GM23338 (cell line): ENCODE data around the gene PYGO2. TPM values are rescaled to one million over a fixed set of nuclear protein-coding genes. Genes with fewer than 3 reads are reported as not detected.

ENCODE experiments used
- ATAC-seq: fragments of 200-7000 bp; cut with Tn5 transposase; 3 replicates; pipeline ENCODE4 v1.9.1; 2020
- DNase-seq: peaks from one replicate; pipeline ENCODE4 v3.0.0-alpha.2; 2015; ENCODE audit warnings: low spot score
- H2AFZ ChIP-seq: fragments of 200-600 bp; sonication (generic); 2 replicates; pipeline ENCODE4 v1.8.0; 2016; ENCODE audit warnings: antibody characterized with exemption, mild to moderate bottlenecking, moderate library complexity
- H3F3A ChIP-seq: fragments of 200-600 bp; sonication (generic); replicated peaks from 2 replicates; pipeline ENCODE4 v1.8.0; 2017; ENCODE audit warnings: antibody characterized with exemption, mixed run types, low read depth
- H3K27ac ChIP-seq: fragments of 200-600 bp; sonication (generic); 2 replicates; pipeline ENCODE4 v1.6.1; 2016; ENCODE audit warnings: low read depth
- H3K27me3 ChIP-seq: fragments of 200-600 bp; sonication (generic); 2 replicates; pipeline ENCODE4 v1.8.0; 2016; ENCODE audit warnings: mild to moderate bottlenecking, mixed run types, moderate library complexity; ENCODE audit not compliant: insufficient read depth
- H3K36me3 ChIP-seq: fragments of 200-600 bp; sonication (generic); 2 replicates; pipeline ENCODE4 v1.8.0; 2016; ENCODE audit warnings: mild to moderate bottlenecking; ENCODE audit not compliant: insufficient read depth
- H3K4me1 ChIP-seq: fragments of 200-600 bp; sonication (generic); 2 replicates; pipeline ENCODE4 v1.8.0; 2016; ENCODE audit warnings: mild to moderate bottlenecking, moderate library complexity; ENCODE audit not compliant: insufficient read depth
- H3K4me2 ChIP-seq: fragments of 200-600 bp; sonication (generic); 2 replicates; pipeline ENCODE4 v1.7.1; 2017; ENCODE audit warnings: mixed run types
- H3K4me3 ChIP-seq: fragments of 200-600 bp; sonication (generic); 2 replicates; pipeline ENCODE4 v1.6.1; 2016; ENCODE audit warnings: mixed run types
- H3K79me2 ChIP-seq: fragments of 200-600 bp; sonication (generic); replicated peaks from 2 replicates; pipeline ENCODE4 v1.8.0; 2017; ENCODE audit warnings: mild to moderate bottlenecking; ENCODE audit not compliant: insufficient read depth
- H3K9me2 ChIP-seq: fragments of 200-600 bp; sonication (generic); 2 replicates; pipeline ENCODE4 v1.8.0; 2017; ENCODE audit not compliant: insufficient read depth
- H4K20me1 ChIP-seq: fragments of 200-600 bp; sonication (generic); replicated peaks from 2 replicates; pipeline ENCODE4 v1.8.0; 2017; ENCODE audit warnings: mild to moderate bottlenecking; ENCODE audit not compliant: insufficient read depth
- H3K27ac Mint-ChIP-seq: 2 replicates; pipeline ENCODE4 v1.8.0; 2020; ENCODE audit warnings: inconsistent platforms, mild to moderate bottlenecking, moderate library complexity, mixed read lengths
- H3K27me3 Mint-ChIP-seq: 3 replicates; pipeline ENCODE4 v1.8.0; 2022; ENCODE audit warnings: low read depth, mild to moderate bottlenecking, moderate library complexity, mixed read lengths, inconsistent platforms; ENCODE audit not compliant: insufficient read depth, poor library complexity
- H3K36me3 Mint-ChIP-seq: 3 replicates; pipeline ENCODE4 v1.8.0; 2021; ENCODE audit warnings: low read depth, mild to moderate bottlenecking, inconsistent platforms, moderate library complexity, mixed read lengths
- H3K4me1 Mint-ChIP-seq: 3 replicates; pipeline ENCODE4 v1.8.0; 2020; ENCODE audit warnings: mild to moderate bottlenecking, inconsistent platforms, mixed read lengths
- H3K4me3 Mint-ChIP-seq: 3 replicates; pipeline ENCODE4 v1.8.0; 2021; ENCODE audit warnings: moderate library complexity, mild to moderate bottlenecking, inconsistent platforms, mixed read lengths
- H3K9me3 Mint-ChIP-seq: 3 replicates; pipeline ENCODE4 v1.8.0; 2020; ENCODE audit warnings: moderate library complexity, mild to moderate bottlenecking, inconsistent platforms, mixed read lengths
- CREB1 ChIP-seq: fragments of 250-450 bp; sonication (Bioruptor Pico); IDR thresholded peaks from 2 replicates; pipeline ENCODE4 v1.5.0; 2020; ENCODE audit warnings: low read depth, mild to moderate bottlenecking, moderate library complexity
- EZH2 ChIP-seq: fragments of 200-600 bp; sonication (generic); IDR thresholded peaks from one replicate; pipeline ENCODE4 v1.8.0; 2017; ENCODE audit warnings: antibody characterized with exemption, mild to moderate bottlenecking, low read depth; ENCODE audit not compliant: unreplicated experiment
- EZH2phosphoT487 ChIP-seq: fragments of 200-600 bp; sonication (generic); IDR thresholded peaks from one replicate; pipeline ENCODE4 v1.8.1; 2018; ENCODE audit warnings: antibody characterized with exemption; ENCODE audit not compliant: unreplicated experiment
- JUNB ChIP-seq: IDR thresholded peaks from one replicate; pipeline ENCODE4 v1.6.1; 2016; ENCODE audit warnings: antibody characterized with exemption; ENCODE audit not compliant: unreplicated experiment
- NANOG ChIP-seq: IDR thresholded peaks from 2 replicates; pipeline ENCODE4 v1.6.1; 2016; ENCODE audit warnings: antibody characterized with exemption, borderline replicate concordance
- POLR2AphosphoS5 ChIP-seq: IDR thresholded peaks from 2 replicates; pipeline ENCODE4 v1.6.1; 2016; ENCODE audit warnings: antibody characterized with exemption, low read depth
- STAT1 ChIP-seq: IDR thresholded peaks from one replicate; pipeline ENCODE4 v1.6.1; 2016; ENCODE audit warnings: antibody characterized with exemption; ENCODE audit not compliant: unreplicated experiment
- ZNF114 ChIP-seq: fragments of 250-450 bp; sonication (Bioruptor Pico); IDR thresholded peaks from 2 replicates; pipeline ENCODE4 v1.5.0; 2020; ENCODE audit warnings: mild to moderate bottlenecking, moderate library complexity
- ZNF331 ChIP-seq: fragments of 250-450 bp; sonication (Bioruptor Pico); IDR thresholded peaks from 2 replicates; pipeline ENCODE4 v1.5.0; 2020; ENCODE audit warnings: low read depth, mild to moderate bottlenecking, moderate library complexity
- polyA plus RNA-seq: library from polyadenylated mRNA; unstranded; fragments of >200 nt; fragmentation: Nextera tagmentation; extraction: Ambion mirVana; gene quantifications from 2 replicates; pipeline ENCODE4 v1.2.1, GENCODE V29; 2016
- total RNA-seq: library from RNA; depleted of rRNA; stranded (reverse); fragments of >200 nt; shearing (Covaris generic); gene quantifications from 2 replicates; pipeline ENCODE4 v1.2.3, GENCODE V29; 2014
- TF ChIP-seq, protein P1 (sequence below): fragments of 250-450 bp; sonication (Bioruptor Pico); IDR thresholded peaks from 2 replicates; pipeline ENCODE4 v1.5.0; 2020; ENCODE audit warnings: mild to moderate bottlenecking, moderate library complexity
- TF ChIP-seq, protein P2 (sequence below): IDR thresholded peaks from 2 replicates; pipeline ENCODE4 v1.6.1; 2016; ENCODE audit warnings: antibody characterized with exemption
- TF ChIP-seq, protein P3 (sequence below): IDR thresholded peaks from one replicate; pipeline ENCODE4 v1.6.1; 2018; ENCODE audit warnings: antibody characterized with exemption; ENCODE audit not compliant: unreplicated experiment
- TF ChIP-seq, protein P4 (sequence below), 2 experiments: fragments of 200-600 bp in 1 of 2; sonication (generic) in 1 of 2; conservative IDR thresholded peaks; 2 replicates each; pipeline versions ENCODE4 v1.5.1 to v1.6.1; 2016 to 2017; ENCODE audit warnings: antibody characterized with exemption in 2 of 2, low read depth in 2 of 2, mild to moderate bottlenecking in 2 of 2, moderate library complexity in 1 of 2

Gene PYGO2
- total and polyA plus RNA-seq, 2 experiments from 2014 or later: 11.0 to 29.0 TPM

DNA sequence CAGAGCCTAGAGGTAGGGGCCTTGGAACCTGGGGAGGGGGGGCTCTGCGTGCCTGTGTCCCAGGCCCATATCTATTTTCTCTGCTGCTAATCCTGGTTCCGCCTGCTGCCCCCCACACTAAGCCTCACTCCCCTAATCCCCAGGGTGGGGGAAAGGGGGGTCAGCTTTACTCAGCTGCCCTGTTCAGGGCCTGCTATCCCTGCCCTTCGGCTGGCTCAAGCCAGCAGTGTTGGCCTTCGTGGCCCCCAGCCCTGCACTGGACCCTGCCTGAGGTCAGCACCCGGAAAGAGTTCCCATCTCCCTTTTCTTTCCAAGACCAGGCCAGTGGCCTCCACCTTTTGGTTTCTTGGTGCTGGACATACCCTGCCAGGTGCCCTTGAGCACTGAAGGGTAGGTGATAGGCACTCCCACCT lies 49.4 kb upstream of the PYGO2 start:
- DNase-seq: no peak
- no peak overlapping the region for H3K4me3 ChIP-seq
- 0 out of 2 replicates have a peak, but pooled peaks cover 3% of the 10 kb centered on the region for H3F3A ChIP-seq
- no peak overlapping the region for H3K4me2 ChIP-seq
- no peaks in the 10 kb centered on the region for H3K36me3 ChIP-seq
- H3K27me3 ChIP-seq: no peaks in the 10 kb centered on the region
- peaks cover 7% of the 10 kb centered on the region for H4K20me1 ChIP-seq
- Mint-ChIP-seq H3K27ac (no peak overlapping the region), H3K27me3 (peaks cover 19% of the 10 kb centered on the region), H3K36me3 (peaks cover 27% of the 10 kb centered on the region), H3K4me3 (no peak overlapping the region), H3K9me3 (no peaks in the 10 kb centered on the region), H3K4me1 (peaks cover 61% of the 10 kb centered on the region)
- H3K27ac ChIP-seq: no peak overlapping the region
- H3K4me1 ChIP-seq: peaks cover 40% of the 10 kb centered on the region
- no peak for ATAC-seq
- TF ChIP-seq JUNB (no peak), POLR2AphosphoS5 (no peak), NANOG (no peak), STAT1 (no peak), EZH2phosphoT487 (no peak), ZNF114 (no peak), EZH2 (no peak), ZNF331 (CRISPR knock-in tag) (no peak), CREB1 (CRISPR knock-in tag) (no peak)
- TF ChIP-seq, protein P1, sequence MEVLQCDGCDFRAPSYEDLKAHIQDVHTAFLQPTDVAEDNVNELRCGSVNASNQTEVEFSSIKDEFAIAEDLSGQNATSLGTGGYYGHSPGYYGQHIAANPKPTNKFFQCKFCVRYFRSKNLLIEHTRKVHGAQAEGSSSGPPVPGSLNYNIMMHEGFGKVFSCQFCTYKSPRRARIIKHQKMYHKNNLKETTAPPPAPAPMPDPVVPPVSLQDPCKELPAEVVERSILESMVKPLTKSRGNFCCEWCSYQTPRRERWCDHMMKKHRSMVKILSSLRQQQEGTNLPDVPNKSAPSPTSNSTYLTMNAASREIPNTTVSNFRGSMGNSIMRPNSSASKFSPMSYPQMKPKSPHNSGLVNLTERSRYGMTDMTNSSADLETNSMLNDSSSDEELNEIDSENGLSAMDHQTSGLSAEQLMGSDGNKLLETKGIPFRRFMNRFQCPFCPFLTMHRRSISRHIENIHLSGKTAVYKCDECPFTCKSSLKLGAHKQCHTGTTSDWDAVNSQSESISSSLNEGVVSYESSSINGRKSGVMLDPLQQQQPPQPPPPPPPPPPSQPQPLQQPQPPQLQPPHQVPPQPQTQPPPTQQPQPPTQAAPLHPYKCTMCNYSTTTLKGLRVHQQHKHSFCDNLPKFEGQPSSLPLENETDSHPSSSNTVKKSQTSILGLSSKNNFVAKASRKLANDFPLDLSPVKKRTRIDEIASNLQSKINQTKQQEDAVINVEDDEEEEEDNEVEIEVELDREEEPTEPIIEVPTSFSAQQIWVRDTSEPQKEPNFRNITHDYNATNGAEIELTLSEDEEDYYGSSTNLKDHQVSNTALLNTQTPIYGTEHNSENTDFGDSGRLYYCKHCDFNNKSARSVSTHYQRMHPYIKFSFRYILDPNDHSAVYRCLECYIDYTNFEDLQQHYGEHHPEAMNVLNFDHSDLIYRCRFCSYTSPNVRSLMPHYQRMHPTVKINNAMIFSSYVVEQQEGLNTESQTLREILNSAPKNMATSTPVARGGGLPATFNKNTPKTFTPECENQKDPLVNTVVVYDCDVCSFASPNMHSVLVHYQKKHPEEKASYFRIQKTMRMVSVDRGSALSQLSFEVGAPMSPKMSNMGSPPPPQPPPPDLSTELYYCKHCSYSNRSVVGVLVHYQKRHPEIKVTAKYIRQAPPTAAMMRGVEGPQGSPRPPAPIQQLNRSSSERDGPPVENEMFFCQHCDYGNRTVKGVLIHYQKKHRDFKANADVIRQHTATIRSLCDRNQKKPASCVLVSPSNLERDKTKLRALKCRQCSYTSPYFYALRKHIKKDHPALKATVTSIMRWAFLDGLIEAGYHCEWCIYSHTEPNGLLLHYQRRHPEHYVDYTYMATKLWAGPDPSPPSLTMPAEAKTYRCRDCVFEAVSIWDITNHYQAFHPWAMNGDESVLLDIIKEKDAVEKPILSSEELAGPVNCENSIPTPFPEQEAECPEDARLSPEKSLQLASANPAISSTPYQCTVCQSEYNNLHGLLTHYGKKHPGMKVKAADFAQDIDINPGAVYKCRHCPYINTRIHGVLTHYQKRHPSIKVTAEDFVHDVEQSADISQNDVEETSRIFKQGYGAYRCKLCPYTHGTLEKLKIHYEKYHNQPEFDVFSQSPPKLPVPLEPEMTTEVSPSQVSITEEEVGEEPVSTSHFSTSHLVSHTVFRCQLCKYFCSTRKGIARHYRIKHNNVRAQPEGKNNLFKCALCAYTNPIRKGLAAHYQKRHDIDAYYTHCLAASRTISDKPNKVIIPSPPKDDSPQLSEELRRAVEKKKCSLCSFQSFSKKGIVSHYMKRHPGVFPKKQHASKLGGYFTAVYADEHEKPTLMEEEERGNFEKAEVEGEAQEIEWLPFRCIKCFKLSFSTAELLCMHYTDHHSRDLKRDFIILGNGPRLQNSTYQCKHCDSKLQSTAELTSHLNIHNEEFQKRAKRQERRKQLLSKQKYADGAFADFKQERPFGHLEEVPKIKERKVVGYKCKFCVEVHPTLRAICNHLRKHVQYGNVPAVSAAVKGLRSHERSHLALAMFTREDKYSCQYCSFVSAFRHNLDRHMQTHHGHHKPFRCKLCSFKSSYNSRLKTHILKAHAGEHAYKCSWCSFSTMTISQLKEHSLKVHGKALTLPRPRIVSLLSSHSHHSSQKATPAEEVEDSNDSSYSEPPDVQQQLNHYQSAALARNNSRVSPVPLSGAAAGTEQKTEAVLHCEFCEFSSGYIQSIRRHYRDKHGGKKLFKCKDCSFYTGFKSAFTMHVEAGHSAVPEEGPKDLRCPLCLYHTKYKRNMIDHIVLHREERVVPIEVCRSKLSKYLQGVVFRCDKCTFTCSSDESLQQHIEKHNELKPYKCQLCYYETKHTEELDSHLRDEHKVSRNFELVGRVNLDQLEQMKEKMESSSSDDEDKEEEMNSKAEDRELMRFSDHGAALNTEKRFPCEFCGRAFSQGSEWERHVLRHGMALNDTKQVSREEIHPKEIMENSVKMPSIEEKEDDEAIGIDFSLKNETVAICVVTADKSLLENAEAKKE (CRISPR knock-in tag): no peak
- TF ChIP-seq, protein P2, sequence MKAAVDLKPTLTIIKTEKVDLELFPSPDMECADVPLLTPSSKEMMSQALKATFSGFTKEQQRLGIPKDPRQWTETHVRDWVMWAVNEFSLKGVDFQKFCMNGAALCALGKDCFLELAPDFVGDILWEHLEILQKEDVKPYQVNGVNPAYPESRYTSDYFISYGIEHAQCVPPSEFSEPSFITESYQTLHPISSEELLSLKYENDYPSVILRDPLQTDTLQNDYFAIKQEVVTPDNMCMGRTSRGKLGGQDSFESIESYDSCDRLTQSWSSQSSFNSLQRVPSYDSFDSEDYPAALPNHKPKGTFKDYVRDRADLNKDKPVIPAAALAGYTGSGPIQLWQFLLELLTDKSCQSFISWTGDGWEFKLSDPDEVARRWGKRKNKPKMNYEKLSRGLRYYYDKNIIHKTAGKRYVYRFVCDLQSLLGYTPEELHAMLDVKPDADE: no peak
- TF ChIP-seq, protein P3, sequence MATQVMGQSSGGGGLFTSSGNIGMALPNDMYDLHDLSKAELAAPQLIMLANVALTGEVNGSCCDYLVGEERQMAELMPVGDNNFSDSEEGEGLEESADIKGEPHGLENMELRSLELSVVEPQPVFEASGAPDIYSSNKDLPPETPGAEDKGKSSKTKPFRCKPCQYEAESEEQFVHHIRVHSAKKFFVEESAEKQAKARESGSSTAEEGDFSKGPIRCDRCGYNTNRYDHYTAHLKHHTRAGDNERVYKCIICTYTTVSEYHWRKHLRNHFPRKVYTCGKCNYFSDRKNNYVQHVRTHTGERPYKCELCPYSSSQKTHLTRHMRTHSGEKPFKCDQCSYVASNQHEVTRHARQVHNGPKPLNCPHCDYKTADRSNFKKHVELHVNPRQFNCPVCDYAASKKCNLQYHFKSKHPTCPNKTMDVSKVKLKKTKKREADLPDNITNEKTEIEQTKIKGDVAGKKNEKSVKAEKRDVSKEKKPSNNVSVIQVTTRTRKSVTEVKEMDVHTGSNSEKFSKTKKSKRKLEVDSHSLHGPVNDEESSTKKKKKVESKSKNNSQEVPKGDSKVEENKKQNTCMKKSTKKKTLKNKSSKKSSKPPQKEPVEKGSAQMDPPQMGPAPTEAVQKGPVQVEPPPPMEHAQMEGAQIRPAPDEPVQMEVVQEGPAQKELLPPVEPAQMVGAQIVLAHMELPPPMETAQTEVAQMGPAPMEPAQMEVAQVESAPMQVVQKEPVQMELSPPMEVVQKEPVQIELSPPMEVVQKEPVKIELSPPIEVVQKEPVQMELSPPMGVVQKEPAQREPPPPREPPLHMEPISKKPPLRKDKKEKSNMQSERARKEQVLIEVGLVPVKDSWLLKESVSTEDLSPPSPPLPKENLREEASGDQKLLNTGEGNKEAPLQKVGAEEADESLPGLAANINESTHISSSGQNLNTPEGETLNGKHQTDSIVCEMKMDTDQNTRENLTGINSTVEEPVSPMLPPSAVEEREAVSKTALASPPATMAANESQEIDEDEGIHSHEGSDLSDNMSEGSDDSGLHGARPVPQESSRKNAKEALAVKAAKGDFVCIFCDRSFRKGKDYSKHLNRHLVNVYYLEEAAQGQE: no peak
- TF ChIP-seq, protein P4, sequence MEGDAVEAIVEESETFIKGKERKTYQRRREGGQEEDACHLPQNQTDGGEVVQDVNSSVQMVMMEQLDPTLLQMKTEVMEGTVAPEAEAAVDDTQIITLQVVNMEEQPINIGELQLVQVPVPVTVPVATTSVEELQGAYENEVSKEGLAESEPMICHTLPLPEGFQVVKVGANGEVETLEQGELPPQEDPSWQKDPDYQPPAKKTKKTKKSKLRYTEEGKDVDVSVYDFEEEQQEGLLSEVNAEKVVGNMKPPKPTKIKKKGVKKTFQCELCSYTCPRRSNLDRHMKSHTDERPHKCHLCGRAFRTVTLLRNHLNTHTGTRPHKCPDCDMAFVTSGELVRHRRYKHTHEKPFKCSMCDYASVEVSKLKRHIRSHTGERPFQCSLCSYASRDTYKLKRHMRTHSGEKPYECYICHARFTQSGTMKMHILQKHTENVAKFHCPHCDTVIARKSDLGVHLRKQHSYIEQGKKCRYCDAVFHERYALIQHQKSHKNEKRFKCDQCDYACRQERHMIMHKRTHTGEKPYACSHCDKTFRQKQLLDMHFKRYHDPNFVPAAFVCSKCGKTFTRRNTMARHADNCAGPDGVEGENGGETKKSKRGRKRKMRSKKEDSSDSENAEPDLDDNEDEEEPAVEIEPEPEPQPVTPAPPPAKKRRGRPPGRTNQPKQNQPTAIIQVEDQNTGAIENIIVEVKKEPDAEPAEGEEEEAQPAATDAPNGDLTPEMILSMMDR (conservative IDR thresholded peaks at IDR 0.05; ENCODE audit: low read depth in 2 of 2): no peak
- no peak overlapping the region for H2AFZ ChIP-seq
- peaks cover 30% of the 10 kb centered on the region for H3K79me2 ChIP-seq
- H3K9me2 ChIP-seq: no peaks in the 10 kb centered on the region
